DND-41 (cell line): ENCODE data around the gene SIPA1L3.
"Not testable (repeated sequence)": the region's sequence is repeated elsewhere in the genome, so short reads cannot be mapped to it uniquely, and the experiment has no call there.

ENCODE experiments used
- EZH2 ChIP-seq: IDR thresholded peaks from 3 replicates; pipeline ENCODE4 v1.6.1; 2012; ENCODE audit warnings: borderline replicate concordance, low read depth, mild to moderate bottlenecking, moderate library complexity, low read length, inconsistent platforms; ENCODE audit not compliant: severe bottlenecking
- TF ChIP-seq, protein P1 (sequence below): IDR thresholded peaks from 2 replicates; pipeline ENCODE4 v1.5.1; 2012; ENCODE audit warnings: borderline replicate concordance, low read length, moderate library complexity, mild to moderate bottlenecking; ENCODE audit not compliant: poor library complexity, severe bottlenecking; ENCODE audit errors: extremely low read depth

DNA sequence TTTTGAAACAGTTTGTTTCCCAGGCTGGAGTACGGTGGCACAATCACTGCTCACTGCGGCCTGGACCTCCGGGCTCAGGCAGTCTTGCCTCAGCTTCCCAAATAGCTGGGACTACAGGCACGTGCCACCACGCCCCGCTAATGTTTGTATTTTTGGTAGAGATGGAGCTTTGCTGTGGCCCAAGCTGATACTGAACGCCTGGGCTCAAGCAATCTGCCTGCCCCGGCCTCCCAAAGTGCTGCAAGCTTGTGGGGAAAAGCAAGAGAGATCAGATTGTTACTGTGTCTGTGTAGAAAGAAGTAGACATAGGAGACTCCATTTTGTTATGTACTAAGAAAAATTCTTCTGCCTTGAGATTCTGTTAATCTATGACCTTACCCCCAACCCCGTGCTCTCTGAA is 41.1 kb upstream of the SIPA1L3 start:
- TF ChIP-seq, protein P1, sequence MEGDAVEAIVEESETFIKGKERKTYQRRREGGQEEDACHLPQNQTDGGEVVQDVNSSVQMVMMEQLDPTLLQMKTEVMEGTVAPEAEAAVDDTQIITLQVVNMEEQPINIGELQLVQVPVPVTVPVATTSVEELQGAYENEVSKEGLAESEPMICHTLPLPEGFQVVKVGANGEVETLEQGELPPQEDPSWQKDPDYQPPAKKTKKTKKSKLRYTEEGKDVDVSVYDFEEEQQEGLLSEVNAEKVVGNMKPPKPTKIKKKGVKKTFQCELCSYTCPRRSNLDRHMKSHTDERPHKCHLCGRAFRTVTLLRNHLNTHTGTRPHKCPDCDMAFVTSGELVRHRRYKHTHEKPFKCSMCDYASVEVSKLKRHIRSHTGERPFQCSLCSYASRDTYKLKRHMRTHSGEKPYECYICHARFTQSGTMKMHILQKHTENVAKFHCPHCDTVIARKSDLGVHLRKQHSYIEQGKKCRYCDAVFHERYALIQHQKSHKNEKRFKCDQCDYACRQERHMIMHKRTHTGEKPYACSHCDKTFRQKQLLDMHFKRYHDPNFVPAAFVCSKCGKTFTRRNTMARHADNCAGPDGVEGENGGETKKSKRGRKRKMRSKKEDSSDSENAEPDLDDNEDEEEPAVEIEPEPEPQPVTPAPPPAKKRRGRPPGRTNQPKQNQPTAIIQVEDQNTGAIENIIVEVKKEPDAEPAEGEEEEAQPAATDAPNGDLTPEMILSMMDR: not testable (repeated sequence)
- not testable (repeated sequence) for TF ChIP-seq EZH2
